Measurements from ENCODE around the gene ERC2.
A peak's percentile ranks its signal among the peaks of the same experiment; 100 is the strongest.

The ERC2 gene

GRCh38 chr3:55559500-55560423 is 908.5 kb downstream of the ERC2 start:
- no peak for DNase-seq

- no peak for DNase-seq
These were observed 910.0 kb downstream of the ERC2 start for GRCh38 chr3:55558316-55558715.

- DNase-seq, result no peak
These were observed 910.7 kb downstream of the ERC2 start for GRCh38 chr3:55557549-55557948.

DNA sequence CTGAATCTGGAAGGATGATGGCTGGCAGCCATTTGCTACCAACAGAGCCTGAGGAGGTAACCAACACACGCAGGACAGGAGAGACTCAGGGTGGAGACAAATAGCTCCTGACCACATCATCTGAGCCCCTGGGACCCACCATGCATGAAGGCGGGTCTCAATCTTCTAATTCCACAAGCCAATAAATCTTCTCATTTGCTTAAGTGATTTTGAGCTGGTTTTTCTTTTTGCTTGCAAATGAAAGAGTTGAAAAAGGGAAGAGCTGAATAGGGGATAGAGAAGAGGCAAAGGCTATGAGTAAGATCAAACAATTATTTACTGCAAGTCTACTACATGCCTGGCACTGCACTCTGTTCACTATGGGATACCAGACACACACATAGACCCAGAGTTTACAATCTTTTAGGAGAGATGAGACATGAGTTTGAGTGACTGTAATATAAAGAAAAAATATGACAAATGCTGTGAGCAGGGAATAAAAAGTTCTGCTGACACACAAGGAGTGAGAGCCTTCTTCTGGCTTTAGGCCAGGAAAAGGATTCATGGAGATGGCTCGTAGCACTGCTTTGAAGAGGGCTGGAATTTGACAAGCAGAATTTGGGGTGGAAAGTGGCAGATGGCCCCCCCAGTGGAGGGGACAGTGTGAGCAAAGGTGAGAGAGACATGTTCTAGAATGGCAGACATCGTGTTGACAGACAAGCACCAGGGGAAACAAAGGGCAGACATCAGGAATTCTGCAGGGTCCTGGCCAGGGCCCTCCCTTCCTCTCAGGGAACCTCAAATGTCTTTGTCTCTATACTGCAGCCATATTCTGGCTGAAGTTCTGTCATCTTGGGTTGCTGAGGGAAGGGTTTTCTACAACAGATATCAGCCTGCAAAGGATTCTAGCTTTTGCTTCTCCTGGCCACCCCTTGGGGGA is 911.4 kb downstream of the ERC2 start:
- no peak for DNase-seq

GRCh38 chr3:55555873-55556618 is 912.2 kb downstream of the ERC2 start:
- no peak for DNase-seq

- no peak for DNase-seq
These were observed 913.4 kb downstream of the ERC2 start for GRCh38 chr3:55554634-55555425.

DNA sequence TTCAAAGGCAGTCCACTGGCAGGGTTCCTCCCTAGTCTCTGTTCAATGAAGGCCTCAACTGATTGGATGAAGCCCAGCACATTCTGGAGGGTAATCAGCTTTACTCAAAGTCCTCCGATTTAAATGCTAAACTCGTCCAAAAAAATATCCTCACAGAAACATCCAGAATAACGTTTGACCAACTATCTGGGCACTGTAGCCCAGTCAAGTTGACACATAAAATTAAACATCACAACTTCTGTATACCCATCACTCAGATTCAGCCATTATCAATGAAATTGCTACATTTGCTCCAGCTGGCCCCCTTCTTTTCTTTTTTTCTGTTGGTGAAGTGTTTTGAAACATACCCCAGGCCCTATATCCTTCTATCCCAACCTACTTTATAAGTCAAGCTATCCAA is 916.6 kb downstream of the ERC2 start:
- DNase-seq, result no peak

DNA sequence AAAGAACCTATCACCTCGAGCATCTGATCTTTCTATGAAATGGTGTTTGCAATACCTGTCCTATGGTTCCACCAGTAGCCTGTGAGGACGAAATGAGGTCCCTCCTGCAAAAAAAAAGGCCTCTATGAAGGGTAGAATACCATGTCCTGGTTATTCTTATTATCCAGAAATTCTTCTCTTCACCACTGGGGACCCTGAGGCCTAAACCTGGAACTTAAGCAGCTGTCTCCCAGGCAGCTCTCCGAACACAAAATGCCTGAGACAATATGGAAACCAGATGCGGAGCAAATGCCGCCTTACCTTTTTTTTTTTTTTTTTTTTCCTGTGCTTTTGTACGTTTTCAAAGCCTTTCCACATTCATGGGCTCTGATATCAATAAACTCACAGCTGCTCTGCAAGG is 919.1 kb downstream of the ERC2 start:
- no peak for DNase-seq

DNA sequence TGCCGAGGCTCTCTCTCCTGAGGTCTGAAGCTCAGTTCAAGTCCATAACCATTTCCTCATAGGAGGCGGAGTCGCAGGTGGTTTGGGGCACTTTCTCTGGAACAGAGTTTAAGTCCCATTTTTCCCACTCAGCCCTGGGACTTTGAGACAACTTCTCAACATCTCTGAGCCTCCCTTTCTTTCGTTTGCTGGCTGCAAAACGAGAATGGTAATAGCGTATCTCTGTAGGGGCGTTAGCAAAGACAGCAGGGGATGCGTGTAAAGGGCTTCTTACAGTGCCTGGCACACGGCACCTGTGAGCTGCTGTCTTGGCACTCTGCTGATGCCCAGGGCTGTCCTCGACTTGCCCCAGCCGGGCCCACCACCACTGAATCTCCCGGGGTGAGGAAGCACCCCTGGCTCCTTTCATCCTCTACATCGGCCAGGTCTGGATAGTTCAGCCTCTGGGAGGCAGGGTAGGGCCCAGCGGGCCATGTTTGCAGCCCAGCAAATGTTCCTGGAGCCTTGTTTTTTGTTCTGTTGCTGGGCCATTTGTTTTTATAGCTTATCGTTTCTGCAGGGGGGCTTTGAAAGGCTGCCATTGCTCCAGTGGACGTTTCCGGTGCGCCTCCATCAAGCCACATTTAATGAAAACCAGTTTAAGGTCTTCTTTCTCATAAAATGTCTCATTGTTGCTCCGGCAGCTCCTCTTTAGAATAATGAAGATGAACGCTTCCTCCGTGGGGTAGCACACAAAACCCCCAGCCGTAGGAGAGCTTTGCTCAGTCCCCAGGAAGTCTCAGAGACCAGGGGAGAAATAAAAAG is 921.2 kb downstream of the ERC2 start:
- DNase-seq, result no peak

- no peak for DNase-seq
These were observed 922.3 kb downstream of the ERC2 start for GRCh38 chr3:55545995-55546394.

- DNase-seq, result no peak
These were observed 924.0 kb downstream of the ERC2 start for GRCh38 chr3:55544219-55544618.

- no peak for DNase-seq
These were observed 925.1 kb downstream of the ERC2 start for GRCh38 chr3:55543181-55543614.

DNA sequence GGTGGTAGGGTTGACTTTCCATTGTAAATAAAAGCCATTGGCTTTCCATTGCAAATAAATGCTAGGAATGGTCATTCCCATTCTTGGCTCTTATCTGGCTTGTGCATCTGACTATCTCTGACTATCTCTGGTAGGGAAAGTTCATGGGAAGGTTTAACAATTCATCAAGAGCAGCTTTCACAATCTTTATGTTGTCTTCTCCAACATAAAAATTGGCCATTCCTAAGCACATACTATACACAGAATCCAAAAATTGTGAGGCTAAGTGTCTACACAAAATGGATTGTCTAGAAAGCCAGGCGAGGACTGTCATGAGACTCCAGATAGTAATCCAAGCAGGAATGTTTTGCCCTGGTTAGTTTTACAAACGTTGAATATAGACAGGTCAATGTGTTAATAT is 926.8 kb downstream of the ERC2 start:
- DNase-seq, result no peak

DNA sequence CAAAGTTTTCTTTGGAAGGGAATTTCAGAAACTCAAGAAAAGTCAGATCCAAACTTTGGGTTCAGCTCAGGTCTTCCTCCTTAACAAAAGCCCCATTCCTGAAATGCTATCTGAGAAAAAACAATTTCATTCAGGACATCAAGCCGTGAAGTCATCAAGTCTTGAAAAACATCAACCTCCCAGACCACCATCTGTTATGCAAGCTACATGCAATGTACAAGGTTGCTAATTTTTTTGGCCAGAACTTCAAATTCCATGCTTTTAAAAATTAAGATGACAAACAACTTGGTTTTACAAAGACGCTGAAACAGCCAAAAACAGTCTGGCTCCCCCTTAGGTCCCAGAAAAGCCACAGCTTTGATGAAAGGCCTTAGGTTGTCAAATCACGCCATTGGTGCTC is 927.3 kb downstream of the ERC2 start:
- no peak for DNase-seq

- no peak for DNase-seq
These were observed 927.7 kb downstream of the ERC2 start for GRCh38 chr3:55540579-55540978.

GRCh38 chr3:55538158-55538557 is 930.1 kb downstream of the ERC2 start:
- DNase-seq, result peak; percentile 43

GRCh38 chr3:55537563-55537962 is 930.7 kb downstream of the ERC2 start:
- no peak for DNase-seq

DNA sequence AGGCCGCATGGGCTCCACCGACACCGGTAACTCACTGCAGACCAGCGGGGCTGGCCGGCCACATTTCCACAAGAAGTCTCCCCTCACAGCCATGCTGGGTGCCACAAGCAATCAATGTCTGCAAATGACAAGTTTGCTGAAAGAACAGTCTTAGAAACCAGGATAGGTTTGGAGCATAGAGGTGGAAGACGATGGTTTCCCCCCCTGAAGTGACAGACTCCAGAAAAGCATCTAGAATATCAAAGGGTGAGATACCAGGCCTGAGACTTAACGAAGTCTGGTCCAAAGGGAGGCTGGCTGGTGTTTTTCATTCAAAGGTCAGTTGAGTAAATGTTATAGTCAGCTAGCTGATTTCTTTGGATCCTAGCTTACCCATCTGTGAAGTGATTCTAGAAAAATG is 931.1 kb downstream of the ERC2 start:
- no peak for DNase-seq

DNA sequence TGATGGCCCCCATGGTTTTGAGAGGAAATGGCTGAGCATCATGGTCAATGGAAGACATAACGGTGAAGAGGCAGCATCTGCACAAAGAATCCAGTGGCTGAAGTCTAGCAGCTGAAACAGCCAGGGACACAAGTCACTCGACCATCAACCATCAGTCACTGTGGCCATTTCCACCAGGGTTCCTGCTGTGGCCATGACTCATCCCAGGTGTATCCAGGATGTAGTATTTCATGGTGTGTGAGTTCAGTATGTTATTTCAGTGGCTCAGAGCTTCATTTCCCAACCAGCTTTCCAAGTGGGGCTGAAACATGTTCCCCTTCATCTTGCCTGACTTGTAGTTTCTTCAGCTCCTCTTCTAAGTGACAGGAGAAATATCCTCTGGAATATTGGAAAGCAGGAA is 933.4 kb downstream of the ERC2 start:
- DNase-seq, result no peak

DNA sequence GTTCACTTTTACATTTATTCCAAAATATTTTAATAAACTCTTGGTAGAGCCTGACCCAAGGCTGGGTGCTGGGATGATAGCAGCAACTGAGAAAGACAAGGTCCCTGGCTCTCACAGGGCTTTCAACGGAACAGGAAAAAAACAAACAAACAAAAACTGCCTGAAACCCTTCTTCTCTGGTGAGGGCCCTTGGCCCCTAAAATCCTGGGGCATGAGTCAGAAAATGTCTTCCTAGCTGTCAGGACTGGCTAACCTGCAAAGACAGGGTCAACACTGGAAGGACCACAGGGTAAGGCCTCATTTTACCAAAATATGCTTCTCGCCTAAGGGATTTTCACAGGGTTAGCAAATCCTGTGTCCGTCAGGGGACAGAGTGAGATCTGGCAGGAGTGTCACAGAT is 935.5 kb downstream of the ERC2 start:
- no peak for DNase-seq

DNA sequence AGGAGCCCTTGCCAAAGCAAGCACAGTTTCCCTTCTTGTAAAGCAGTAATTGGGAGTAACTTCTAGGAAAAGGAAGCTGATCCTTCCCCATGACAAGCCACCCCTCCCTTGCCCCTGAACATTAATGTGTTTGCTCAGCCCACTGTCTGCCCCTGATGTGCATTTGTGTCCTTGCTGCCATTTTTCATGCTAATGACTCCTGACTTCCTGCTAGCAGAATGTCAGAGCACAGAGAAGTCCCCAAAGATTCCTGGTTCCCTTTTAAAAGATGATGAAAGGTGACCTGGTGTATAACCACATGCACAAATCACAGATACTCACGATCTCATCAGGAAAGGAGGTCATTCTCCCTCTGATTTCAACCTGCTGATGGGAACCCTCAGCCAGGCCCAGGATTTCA is 936.9 kb downstream of the ERC2 start:
- DNase-seq, result no peak

All from DMS153 (cell line).